ENCODE results near the gene PTPRN2.

Gene PTPRN2

DNA sequence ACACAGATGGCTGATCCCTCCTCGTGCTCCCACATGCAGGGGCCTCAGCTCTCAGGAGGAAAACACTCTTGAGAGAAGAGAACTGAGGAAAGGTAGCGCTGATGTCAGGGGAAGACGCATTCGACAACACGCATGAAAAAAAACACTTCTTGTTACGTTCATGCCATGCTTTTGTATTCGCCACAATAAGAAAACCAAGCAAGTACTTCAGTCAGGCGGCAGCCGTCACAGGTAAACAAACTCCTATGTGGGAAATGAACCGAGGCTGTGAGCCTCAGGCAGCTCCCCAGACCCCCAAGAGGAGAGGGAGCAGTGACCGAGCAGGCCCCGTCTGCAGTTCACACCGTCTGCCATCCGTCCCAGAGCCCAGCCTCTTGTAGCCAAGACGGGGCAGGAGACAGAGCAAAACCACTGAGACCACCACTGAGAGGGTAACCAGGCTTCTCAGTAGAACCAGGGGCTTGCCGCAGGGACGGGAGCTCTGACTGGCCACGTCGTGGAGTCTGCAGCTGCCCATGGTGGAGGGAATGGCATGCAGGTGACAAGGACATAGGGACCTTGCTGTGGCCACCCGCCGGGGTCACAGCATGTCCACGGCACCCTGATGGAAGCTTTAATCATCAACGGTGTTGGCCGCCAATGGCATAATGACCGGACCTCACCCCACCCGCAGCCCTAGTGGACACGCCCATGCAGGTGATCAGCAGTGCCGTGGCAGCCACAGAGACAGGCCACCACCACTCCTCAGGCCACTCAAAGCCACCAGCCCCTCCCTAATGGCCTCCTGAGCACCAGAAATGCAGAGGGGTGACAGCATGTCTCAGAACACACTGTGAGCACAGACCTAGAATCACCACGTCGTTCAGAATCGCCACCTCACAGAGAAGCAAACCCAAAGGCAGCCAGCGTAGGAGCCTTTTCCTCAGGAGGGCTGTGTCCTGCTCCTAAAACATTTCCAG, 304.3 kb downstream of the PTPRN2 start:
- TF ChIP-seq CTCF (IDR thresholded peaks at IDR 0.05; ENCODE audit: low read depth, low read length, missing control alignments): no peak
- no peak for DNase-seq (ENCODE audit: low read depth)
- no peak overlapping the region for H3K4me3 ChIP-seq (ENCODE audit: low read depth, low read length)

- H3K4me3 ChIP-seq (ENCODE audit: low read depth, low read length): no peak overlapping the region
- DNase-seq (ENCODE audit: low read depth): no peak
- no peak for TF ChIP-seq CTCF (IDR thresholded peaks at IDR 0.05; ENCODE audit: low read depth, low read length, missing control alignments)
These were observed 305.1 kb downstream of the PTPRN2 start for GRCh38 chr7:158282461-158283001.

DNA sequence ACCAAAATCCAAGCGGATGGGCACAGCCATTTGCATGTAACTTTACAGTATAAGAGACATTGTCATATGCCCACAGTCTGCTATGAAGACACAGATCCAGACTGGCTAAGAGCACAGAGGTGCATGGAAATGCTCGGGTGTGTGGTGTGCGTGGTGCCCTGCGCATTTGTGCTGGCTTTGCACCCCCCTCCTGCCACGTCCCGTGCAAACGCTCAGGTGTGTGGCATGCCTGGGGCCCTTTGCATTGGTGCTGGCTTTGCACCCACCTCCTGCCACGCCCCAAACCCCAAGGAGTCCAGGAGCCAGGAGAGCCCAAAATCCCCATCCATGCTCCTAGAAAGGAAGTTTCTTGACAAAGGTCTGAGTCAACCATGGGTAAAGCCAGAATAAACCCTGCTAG, 306.2 kb downstream of the PTPRN2 start:
- DNase-seq (ENCODE audit: low read depth): no peak
- H3K4me3 ChIP-seq (ENCODE audit: low read depth, low read length): no peak overlapping the region
- TF ChIP-seq CTCF (IDR thresholded peaks at IDR 0.05; ENCODE audit: low read depth, low read length, missing control alignments): no peak

DNA sequence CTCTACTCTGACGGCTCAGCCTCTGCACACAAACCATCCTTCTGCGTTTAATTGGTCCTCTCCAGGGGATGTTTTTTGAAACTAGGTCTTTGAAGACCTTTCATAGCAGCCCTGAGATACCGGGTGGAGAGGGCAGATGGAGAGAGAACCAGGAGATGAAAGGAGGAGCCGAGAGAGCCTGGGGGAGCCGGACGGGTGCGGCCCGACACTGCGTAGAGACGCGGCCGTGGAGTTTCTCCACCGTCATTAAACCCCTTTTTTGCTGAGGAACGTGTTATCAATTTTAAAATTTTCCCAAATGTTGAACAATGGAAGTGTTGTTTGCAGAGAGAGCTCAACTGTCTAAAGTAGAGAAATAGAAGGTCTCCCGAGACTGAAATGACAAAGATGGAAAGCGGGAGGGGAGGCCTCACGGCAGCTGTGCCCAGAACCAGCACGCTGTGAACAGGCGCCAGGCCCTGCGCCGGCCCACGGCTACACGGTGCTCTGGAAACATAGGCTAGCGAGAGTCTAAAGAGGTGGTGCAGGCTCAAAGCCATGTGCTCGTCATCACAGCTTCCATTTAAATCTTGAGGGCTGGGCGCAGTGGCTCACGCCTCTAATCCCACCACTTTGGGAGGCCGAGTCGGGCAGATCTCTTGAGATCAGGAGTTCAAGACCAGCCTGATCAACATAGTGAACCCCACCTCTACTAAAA, 307.0 kb downstream of the PTPRN2 start:
- DNase-seq (ENCODE audit: low read depth): no peak
- no peak for TF ChIP-seq CTCF (IDR thresholded peaks at IDR 0.05; ENCODE audit: low read depth, low read length, missing control alignments)
- H3K4me3 ChIP-seq (ENCODE audit: low read depth, low read length): no peak overlapping the region

- DNase-seq (ENCODE audit: low read depth): no peak
- no peak overlapping the region for H3K4me3 ChIP-seq (ENCODE audit: low read depth, low read length)
- no peak for TF ChIP-seq CTCF (IDR thresholded peaks at IDR 0.05; ENCODE audit: low read depth, low read length, missing control alignments)
These were observed 307.8 kb downstream of the PTPRN2 start for GRCh38 chr7:158279539-158280447.

DNA sequence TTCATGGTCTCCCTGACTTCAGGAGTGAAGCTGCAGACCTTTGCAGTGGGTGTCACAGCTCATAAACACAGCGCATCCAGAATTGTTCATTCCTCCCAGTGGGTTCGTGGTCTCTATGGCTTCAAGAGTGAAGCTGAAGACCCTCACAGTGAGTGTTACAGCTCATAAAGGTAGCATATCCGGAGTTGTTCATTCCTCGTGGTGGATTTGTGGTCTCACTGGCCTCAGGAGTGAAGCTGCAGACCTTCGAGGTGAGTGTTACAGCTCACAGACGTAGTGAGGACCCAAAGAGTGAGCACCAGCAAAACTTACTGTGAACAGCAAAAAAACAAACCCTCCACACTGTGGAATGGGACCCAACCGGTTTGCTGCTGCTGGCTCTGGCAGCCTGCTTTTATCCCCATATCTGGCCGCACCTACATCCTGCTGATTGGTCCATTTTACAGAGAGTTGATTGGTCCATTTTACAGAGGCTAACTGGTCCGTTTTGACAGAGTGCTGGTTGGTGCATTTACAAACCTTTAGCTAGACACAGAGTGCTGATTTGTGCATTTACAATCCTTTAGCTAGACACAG, 308.8 kb downstream of the PTPRN2 start:
- TF ChIP-seq CTCF (IDR thresholded peaks at IDR 0.05; ENCODE audit: low read depth, low read length, missing control alignments): no peak
- DNase-seq (ENCODE audit: low read depth): no peak
- no peak overlapping the region for H3K4me3 ChIP-seq (ENCODE audit: low read depth, low read length)
